PFSK-1 (cell line): ENCODE data around the gene KCNA2.

Source experiments
- FOXP2 ChIP-seq: optimal IDR thresholded peaks from 2 replicates; pipeline ENCODE3; 2011; ENCODE audit warnings: borderline replicate concordance, control low read depth, inconsistent platforms; ENCODE audit not compliant: insufficient read depth; ENCODE audit errors: extremely low read length, extremely low read depth
- POLR2AphosphoS5 ChIP-seq: IDR thresholded peaks from 2 replicates; pipeline ENCODE4 v1.6.1; 2012; ENCODE audit warnings: low read depth, mild to moderate bottlenecking, control low read depth, low read length, moderate library complexity
- SIN3A ChIP-seq: IDR thresholded peaks from 2 replicates; pipeline ENCODE4 v1.6.1; 2012; ENCODE audit warnings: mild to moderate bottlenecking, low read length, moderate library complexity, borderline replicate concordance; ENCODE audit not compliant: insufficient read depth
- TAF1 ChIP-seq: IDR thresholded peaks from 2 replicates; pipeline ENCODE4 v1.6.1; 2012; ENCODE audit warnings: low read length, control low read depth, borderline replicate concordance; ENCODE audit not compliant: insufficient read depth
- TF ChIP-seq, protein P1 (sequence below), 2 experiments: IDR thresholded peaks; 2 replicates each; pipeline versions ENCODE4 v1.6.1 to v1.8.0; 2011 to 2012; ENCODE audit warnings: low read depth in 2 of 2, low read length in 2 of 2, control low read depth in 1 of 2, inconsistent platforms in 1 of 2, mild to moderate bottlenecking in 1 of 2, moderate library complexity in 1 of 2; ENCODE audit not compliant: insufficient read depth in 1 of 2

DNA sequence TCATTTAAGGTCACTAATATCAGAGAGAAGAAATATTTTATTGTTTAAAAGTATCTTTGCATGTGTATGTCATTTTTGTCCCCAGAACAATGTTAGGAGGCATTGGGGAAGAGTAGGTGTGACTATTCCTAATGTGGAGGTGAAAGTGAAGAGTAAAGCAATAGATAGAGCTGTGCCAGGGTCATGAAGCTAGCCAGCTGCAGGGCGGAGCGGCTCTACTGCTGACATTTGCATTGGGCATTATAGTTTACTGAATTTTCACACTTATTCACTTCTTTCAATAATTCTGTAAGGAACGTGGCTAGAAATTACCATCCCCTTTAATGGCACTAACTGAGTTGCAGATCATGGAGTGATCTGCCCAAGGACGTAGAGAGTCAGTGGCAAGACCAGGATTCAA, 35.3 kb downstream of the KCNA2 start:
- TF ChIP-seq SIN3A, result no peak
- no peak for TF ChIP-seq TAF1
- no peak for TF ChIP-seq POLR2AphosphoS5
- TF ChIP-seq, protein P1, sequence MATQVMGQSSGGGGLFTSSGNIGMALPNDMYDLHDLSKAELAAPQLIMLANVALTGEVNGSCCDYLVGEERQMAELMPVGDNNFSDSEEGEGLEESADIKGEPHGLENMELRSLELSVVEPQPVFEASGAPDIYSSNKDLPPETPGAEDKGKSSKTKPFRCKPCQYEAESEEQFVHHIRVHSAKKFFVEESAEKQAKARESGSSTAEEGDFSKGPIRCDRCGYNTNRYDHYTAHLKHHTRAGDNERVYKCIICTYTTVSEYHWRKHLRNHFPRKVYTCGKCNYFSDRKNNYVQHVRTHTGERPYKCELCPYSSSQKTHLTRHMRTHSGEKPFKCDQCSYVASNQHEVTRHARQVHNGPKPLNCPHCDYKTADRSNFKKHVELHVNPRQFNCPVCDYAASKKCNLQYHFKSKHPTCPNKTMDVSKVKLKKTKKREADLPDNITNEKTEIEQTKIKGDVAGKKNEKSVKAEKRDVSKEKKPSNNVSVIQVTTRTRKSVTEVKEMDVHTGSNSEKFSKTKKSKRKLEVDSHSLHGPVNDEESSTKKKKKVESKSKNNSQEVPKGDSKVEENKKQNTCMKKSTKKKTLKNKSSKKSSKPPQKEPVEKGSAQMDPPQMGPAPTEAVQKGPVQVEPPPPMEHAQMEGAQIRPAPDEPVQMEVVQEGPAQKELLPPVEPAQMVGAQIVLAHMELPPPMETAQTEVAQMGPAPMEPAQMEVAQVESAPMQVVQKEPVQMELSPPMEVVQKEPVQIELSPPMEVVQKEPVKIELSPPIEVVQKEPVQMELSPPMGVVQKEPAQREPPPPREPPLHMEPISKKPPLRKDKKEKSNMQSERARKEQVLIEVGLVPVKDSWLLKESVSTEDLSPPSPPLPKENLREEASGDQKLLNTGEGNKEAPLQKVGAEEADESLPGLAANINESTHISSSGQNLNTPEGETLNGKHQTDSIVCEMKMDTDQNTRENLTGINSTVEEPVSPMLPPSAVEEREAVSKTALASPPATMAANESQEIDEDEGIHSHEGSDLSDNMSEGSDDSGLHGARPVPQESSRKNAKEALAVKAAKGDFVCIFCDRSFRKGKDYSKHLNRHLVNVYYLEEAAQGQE (IDR thresholded peaks at IDR 0.05; ENCODE audit: insufficient read depth in 1 of 2, low read depth in 2 of 2, low read length in 2 of 2), result no peak
- no peak for TF ChIP-seq FOXP2
